Measurements from ENCODE around the gene CLDN3.
"Not testable (repeated sequence)": the region's sequence is repeated elsewhere in the genome, so short reads cannot be mapped to it uniquely, and the experiment has no call there.

The CLDN3 gene

DNA sequence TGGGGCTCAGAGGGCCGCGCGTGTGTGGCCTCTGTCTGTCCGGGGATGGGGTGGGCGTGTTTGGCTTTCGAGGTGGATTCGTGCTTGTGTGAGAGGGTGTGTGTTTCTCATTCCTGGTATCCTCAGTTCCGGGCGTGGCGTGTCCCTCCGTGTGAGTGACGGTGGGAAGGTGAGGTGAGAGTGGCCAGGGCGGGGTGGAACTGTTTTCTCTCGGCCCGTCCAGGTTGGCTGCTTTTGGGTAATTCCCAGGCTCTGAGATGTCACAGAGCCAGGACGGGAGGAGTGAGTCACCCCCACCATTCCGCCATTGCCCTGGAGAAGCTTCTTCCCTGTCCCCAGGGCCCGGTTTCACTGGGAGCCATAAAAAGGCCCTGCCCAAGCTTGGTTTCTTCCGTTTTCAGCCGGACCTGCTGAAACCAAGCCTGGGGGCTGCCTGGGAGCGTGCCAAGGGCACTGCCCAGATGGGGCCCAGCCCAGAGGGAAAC, 39.4 kb upstream of the CLDN3 start:
- TF ChIP-seq, protein P1, sequence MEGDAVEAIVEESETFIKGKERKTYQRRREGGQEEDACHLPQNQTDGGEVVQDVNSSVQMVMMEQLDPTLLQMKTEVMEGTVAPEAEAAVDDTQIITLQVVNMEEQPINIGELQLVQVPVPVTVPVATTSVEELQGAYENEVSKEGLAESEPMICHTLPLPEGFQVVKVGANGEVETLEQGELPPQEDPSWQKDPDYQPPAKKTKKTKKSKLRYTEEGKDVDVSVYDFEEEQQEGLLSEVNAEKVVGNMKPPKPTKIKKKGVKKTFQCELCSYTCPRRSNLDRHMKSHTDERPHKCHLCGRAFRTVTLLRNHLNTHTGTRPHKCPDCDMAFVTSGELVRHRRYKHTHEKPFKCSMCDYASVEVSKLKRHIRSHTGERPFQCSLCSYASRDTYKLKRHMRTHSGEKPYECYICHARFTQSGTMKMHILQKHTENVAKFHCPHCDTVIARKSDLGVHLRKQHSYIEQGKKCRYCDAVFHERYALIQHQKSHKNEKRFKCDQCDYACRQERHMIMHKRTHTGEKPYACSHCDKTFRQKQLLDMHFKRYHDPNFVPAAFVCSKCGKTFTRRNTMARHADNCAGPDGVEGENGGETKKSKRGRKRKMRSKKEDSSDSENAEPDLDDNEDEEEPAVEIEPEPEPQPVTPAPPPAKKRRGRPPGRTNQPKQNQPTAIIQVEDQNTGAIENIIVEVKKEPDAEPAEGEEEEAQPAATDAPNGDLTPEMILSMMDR (conservative IDR thresholded peaks at IDR 0.05; ENCODE audit: low read depth, low read length): no peak
- DNase-seq (ENCODE audit: low read depth): no peak
- H3K4me3 ChIP-seq (ENCODE audit: low read depth, low read length): no peak overlapping the region

DNA sequence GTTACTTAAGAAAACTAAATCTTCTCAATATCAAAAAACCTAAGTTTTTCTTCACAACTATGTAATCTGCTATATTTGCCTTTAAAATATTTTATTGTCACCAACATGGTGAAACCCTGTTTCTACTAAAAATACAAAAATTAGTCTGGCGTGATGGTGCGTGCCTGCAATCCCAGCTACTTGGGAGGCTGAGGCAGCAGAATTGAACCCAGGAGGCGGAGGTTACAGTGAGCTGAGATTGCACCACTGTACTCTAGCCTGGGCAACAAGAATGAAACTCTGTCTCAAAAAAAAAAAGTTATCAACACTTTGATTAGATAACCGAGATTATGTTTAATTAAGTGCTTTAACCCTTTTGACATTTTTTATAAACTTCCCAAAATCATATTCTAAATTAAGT, 32.4 kb upstream of the CLDN3 start:
- H3K4me3 ChIP-seq (ENCODE audit: low read depth, low read length): no peak overlapping the region
- TF ChIP-seq, protein P1 (conservative IDR thresholded peaks at IDR 0.05; ENCODE audit: low read depth, low read length): no peak
- no peak for DNase-seq (ENCODE audit: low read depth)

DNA sequence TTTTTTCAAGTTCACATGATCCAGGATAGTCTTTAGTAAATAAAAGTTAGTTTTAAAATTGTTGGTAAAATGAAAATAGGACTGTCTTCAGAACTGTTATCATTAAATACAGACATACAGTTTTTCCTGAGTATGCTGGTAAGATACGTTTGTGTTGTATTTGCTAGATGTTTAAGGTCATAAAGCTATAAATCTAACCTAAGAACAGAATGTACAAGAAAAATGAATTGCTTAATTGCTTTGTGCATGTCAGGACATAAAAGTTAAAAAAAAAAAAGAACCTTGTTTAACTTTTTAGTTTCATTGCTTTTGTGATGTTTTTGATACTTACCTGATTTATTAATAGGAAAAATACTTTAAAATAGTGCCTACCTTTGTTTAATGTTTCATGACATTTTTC, 31.5 kb upstream of the CLDN3 start:
- no peak for DNase-seq (ENCODE audit: low read depth)
- TF ChIP-seq, protein P1 (conservative IDR thresholded peaks at IDR 0.05; ENCODE audit: low read depth, low read length): no peak
- H3K4me3 ChIP-seq (ENCODE audit: low read depth, low read length): no peak overlapping the region

DNA sequence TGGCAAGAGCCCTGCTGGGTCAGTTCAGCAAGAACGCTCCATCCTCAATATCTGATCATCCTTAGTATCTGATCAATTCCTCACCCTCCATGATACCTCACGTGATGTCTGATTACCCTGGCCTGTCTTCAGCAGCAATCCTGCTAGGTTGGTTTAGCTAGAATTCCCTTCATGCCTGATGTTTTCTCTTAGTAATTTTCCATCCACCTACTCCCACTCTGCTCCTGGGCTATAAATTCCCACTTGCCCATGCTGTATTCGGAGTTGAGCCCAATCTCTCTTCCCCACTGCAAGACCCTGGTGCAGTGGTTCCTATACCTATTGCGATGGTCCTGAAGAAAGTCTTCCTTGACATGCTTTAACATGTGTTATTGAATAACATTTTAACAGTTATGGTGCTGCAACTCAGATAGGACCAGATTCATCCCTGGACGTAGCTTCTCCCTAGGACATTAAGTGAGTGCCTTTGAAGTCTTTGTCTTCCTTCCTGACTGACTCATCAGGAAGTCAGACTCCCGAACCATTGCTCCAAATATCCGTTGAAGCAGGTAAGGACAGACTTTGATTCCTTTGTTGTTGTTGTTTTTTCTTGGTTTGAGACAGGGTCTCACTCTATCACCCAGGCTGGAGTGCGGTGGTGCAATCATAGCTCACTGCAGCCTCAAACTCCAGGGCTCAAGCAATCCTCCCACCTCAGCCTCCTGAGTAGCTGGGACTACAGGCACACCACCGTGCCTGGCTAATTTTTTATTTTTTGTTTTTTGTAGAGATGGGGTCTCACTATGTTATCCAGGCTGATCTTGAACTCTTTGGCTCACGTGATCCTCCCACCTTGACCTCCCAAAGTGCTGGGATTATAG, 29.4 kb upstream of the CLDN3 start:
- DNase-seq (ENCODE audit: low read depth): no peak

DNA sequence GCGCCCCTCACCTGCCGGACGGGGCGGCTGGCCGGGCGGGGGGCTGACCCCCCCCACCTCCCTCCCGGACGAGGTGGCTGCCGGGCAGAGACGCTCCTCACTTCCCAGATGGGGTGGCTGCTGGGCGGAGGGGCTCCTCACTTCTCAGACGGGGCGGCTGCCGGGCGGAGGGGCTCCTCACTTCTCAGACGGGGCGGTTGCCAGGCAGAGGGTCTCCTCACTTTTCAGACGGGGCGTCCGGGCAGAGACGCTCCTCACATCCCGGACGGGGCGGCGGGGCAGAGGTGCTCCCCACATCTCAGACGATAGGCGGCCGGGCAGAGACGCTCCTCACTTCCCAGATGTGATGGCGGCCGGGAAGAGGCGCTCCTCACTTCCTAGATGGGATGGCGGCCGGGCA, 27.1 kb upstream of the CLDN3 start:
- DNase-seq (ENCODE audit: low read depth); H3K4me3 ChIP-seq (ENCODE audit: low read depth, low read length): not testable (repeated sequence)

More for the DNA sequence above, 29.4 kb upstream of the CLDN3 start:
- no peak overlapping the region for H3K4me3 ChIP-seq (ENCODE audit: low read depth, low read length)
- TF ChIP-seq, protein P1 (conservative IDR thresholded peaks at IDR 0.05; ENCODE audit: low read depth, low read length): no peak

DNA sequence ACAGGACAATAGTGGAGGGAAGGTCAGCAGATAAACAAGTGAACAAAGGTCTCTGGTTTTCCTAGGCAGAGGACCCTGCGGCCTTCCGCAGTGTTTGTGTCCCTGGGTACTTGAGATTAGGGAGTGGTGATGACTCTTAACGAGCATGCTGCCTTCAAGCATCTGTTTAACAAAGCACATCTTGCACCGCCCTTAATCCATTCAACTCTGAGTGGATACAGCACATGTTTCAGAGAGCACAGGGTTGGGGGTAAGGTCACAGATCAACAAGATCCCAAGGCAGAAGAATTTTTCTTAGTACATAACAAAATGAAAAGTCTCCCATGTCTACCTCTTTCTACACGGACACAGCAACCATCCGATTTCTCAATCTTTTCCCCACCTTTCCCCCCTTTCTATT, 26.6 kb upstream of the CLDN3 start:
- H3K4me3 ChIP-seq (ENCODE audit: low read depth, low read length); DNase-seq (ENCODE audit: low read depth): not testable (repeated sequence)

DNA sequence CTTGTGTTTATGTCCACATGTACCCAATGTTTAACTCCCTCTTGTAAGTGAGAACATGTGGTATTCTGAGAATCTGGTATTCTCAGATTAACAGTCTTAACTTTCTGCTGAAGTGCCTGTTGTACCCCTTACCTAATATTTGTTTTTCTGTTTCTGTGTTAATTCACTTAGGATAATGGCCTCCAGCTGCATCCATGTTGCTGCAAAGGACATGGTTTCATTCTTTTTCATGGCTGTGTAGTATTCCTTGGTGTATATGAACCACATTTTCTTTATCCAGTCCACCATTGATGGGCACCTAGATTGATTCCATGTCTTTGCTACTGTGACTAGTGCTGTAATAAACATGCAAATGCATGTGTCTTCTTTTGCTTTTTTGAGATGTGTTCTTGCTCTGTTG, 25.1 kb upstream of the CLDN3 start:
- H3K4me3 ChIP-seq (ENCODE audit: low read depth, low read length); DNase-seq (ENCODE audit: low read depth): not testable (repeated sequence)

DNA sequence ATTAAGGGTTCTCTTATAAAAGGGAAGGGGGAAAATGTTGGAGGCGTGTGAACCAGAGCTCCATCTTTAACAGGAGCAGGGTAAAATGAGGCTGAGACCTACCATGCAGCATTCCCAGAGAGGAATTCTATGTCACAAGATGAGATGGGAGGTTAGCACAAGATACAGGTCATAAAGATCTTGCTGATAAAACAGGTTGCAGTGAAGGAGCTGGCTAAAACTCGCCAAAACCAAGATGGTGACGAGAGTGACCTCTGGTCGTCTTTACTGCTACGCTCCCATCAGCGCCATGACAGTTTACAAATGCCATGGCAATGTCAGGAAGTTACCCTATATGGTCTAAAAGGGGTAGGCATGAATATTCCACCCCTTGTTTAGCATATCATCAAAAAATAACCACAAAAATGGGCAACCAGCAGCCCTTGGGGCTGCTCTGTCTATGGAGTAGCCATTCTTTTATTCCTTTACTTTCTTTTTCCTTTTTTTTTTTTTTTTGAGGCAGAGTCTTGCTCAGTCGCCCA, 21.2 kb upstream of the CLDN3 start:
- DNase-seq (ENCODE audit: low read depth); H3K4me3 ChIP-seq (ENCODE audit: low read depth, low read length): not testable (repeated sequence)

DNA sequence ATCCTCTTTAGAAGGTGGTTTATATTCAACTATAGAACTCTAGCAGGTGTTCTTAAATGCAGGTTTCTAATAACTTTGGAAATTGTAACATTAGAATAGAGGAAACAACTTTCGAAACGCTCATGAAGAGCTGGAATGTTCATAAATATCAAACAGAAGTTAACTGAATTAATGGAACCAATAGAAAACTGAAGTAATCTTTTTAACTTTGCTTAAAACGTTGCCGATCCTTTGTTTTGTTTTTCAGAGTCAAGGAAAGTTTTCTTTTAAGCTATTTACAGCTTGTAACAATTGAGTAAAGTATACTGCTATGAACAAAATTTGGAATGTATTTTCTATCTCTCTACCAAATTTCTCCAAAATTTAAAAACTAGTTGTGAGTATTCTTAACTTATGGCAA, 19.0 kb upstream of the CLDN3 start:
- H3K4me3 ChIP-seq (ENCODE audit: low read depth, low read length): no peak overlapping the region
- no peak for DNase-seq (ENCODE audit: low read depth)
- TF ChIP-seq, protein P1 (conservative IDR thresholded peaks at IDR 0.05; ENCODE audit: low read depth, low read length): no peak

DNA sequence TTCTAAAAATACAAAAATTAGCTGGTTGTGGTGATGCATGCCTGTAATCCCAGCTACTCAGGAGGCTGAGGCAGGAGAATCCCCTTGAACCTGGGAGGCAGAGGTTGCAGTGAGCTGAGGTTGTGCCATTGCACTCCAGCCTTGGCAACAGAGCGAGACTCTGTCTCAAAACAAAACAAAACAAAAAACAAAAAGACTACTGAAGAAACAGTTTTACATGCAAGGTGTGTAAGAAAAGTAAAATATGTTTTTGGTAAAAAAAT, 17.6 kb upstream of the CLDN3 start:
- DNase-seq (ENCODE audit: low read depth); H3K4me3 ChIP-seq (ENCODE audit: low read depth, low read length): not testable (repeated sequence)

Data from choroid plexus epithelial cell (primary cell).